ENCODE data around the gene PRSS33. TPM values are rescaled to one million over a fixed set of nuclear protein-coding genes. Genes with fewer than 3 reads are reported as not detected.

The PRSS33 gene
- total RNA-seq, 1 donor from 2014 or later, result 0.39 TPM

GRCh38 chr16:2828521-2828840 lies 41.1 kb upstream of the PRSS33 start:
- no peak for DNase-seq (ENCODE audit: extremely low spot score, unreplicated experiment)
- Mint-ChIP-seq H3K9me3 (no peaks in the 10 kb centered on the region), H3K27me3 (peaks cover 12% of the 10 kb centered on the region), H3K36me3 (no peaks in the 10 kb centered on the region), H3K27ac (no peak overlapping the region), H3K4me3 (no peak overlapping the region), H3K4me1 (ENCODE audit: unreplicated experiment) (no peaks in the 10 kb centered on the region)
- TF ChIP-seq, protein P1, sequence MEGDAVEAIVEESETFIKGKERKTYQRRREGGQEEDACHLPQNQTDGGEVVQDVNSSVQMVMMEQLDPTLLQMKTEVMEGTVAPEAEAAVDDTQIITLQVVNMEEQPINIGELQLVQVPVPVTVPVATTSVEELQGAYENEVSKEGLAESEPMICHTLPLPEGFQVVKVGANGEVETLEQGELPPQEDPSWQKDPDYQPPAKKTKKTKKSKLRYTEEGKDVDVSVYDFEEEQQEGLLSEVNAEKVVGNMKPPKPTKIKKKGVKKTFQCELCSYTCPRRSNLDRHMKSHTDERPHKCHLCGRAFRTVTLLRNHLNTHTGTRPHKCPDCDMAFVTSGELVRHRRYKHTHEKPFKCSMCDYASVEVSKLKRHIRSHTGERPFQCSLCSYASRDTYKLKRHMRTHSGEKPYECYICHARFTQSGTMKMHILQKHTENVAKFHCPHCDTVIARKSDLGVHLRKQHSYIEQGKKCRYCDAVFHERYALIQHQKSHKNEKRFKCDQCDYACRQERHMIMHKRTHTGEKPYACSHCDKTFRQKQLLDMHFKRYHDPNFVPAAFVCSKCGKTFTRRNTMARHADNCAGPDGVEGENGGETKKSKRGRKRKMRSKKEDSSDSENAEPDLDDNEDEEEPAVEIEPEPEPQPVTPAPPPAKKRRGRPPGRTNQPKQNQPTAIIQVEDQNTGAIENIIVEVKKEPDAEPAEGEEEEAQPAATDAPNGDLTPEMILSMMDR (conservative IDR thresholded peaks at IDR 0.05), result no peak

GRCh38 chr16:2827831-2828520 lies 40.6 kb upstream of the PRSS33 start:
- Mint-ChIP-seq H3K4me1 (ENCODE audit: unreplicated experiment) (no peaks in the 10 kb centered on the region), H3K4me3 (no peak overlapping the region), H3K27ac (no peak overlapping the region), H3K27me3 (peaks cover 16% of the 10 kb centered on the region), H3K9me3 (no peaks in the 10 kb centered on the region), H3K36me3 (no peaks in the 10 kb centered on the region)
- no peak for DNase-seq (ENCODE audit: extremely low spot score, unreplicated experiment)
- TF ChIP-seq, protein P1 (conservative IDR thresholded peaks at IDR 0.05), result no peak

- Mint-ChIP-seq H3K9me3 (no peaks in the 10 kb centered on the region), H3K27ac (no peak overlapping the region), H3K27me3 (peaks cover 14% of the 10 kb centered on the region), H3K36me3 (no peaks in the 10 kb centered on the region), H3K4me3 (no peak overlapping the region), H3K4me1 (ENCODE audit: unreplicated experiment) (no peaks in the 10 kb centered on the region)
- TF ChIP-seq, protein P1 (conservative IDR thresholded peaks at IDR 0.05), result no peak
- no peak for DNase-seq (ENCODE audit: extremely low spot score, unreplicated experiment)
These were observed 40.0 kb upstream of the PRSS33 start for GRCh38 chr16:2827374-2827791.

- Mint-ChIP-seq H3K4me3 (no peak overlapping the region), H3K9me3 (no peaks in the 10 kb centered on the region), H3K4me1 (ENCODE audit: unreplicated experiment) (no peaks in the 10 kb centered on the region), H3K36me3 (no peaks in the 10 kb centered on the region), H3K27me3 (peaks cover 16% of the 10 kb centered on the region), H3K27ac (no peak overlapping the region)
- TF ChIP-seq, protein P1 (conservative IDR thresholded peaks at IDR 0.05), result no peak
- DNase-seq (ENCODE audit: extremely low spot score, unreplicated experiment), result no peak
These were observed 39.4 kb upstream of the PRSS33 start for GRCh38 chr16:2826591-2827373.

DNA sequence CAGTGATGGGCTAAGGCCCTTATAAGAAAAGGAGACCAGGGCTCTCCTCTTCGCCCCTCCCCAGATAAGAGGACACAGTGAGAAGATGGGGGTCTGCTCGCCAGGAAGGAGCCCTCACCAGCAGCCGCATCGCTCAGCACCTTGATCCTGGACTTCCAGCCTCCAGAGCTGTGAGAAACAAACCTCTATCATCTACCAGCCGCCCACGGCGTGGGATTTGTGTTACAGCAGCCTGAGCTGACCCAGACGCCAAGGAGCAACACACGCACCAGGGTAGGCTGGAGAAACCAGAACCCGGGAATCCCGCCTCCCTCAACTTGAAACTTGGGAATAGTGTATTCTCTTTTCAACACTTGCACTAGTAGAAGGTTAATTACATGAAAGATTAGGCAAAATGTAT lies 38.5 kb upstream of the PRSS33 start:
- H3K27me3 Mint-ChIP-seq, result peaks cover 14% of the 10 kb centered on the region
- no peak overlapping the region for H3K27ac Mint-ChIP-seq
- no peak overlapping the region for H3K4me3 Mint-ChIP-seq
- H3K36me3 Mint-ChIP-seq, result no peaks in the 10 kb centered on the region
- no peaks in the 10 kb centered on the region for H3K9me3 Mint-ChIP-seq
- no peak for DNase-seq (ENCODE audit: extremely low spot score, unreplicated experiment)
- TF ChIP-seq, protein P1 (conservative IDR thresholded peaks at IDR 0.05), result no peak
- no peaks in the 10 kb centered on the region for H3K4me1 Mint-ChIP-seq (ENCODE audit: unreplicated experiment)

Data from type B pancreatic cell (in vitro differentiated cells).